Activated effector memory CD4-positive, alpha-beta T cell treated with anti-CD3 and anti-CD28 coated beads, Interleukin-2, amount 50 U/mL, for 16 hours (primary cell): ENCODE data around the gene CHRNA4.

Experiments used
- DNase-seq: peaks from one replicate; pipeline ENCODE4 v3.0.0-alpha.2; 2020

The CHRNA4 gene

GRCh38 chr20:63360850-63361518, at the start of gene CHRNA4:
Gene CHRNA4, minus strand, starts transcription at chr20:63361349. Its CDS starts 184 bp downstream, at chr20:63361165.
- DNase-seq, result no peak

GRCh38 chr20:63409834-63410435, 48.8 kb upstream of the CHRNA4 start:
- no peak for DNase-seq

- no peak for DNase-seq
Measured at GRCh38 chr20:63409066-63409833, 48.1 kb upstream of the CHRNA4 start.

GRCh38 chr20:63408684-63409046, 47.5 kb upstream of the CHRNA4 start:
- no peak for DNase-seq

GRCh38 chr20:63407928-63408683, 47.0 kb upstream of the CHRNA4 start:
- DNase-seq, result no peak

GRCh38 chr20:63406617-63407245, 45.6 kb upstream of the CHRNA4 start:
- DNase-seq, result no peak

GRCh38 chr20:63406011-63406410, 44.9 kb upstream of the CHRNA4 start:
- no peak for DNase-seq

- no peak for DNase-seq
Measured at GRCh38 chr20:63405102-63405730, 44.1 kb upstream of the CHRNA4 start.

GRCh38 chr20:63404129-63405085, 43.3 kb upstream of the CHRNA4 start:
- DNase-seq, result no peak

GRCh38 chr20:63403403-63404105, 42.4 kb upstream of the CHRNA4 start:
- no peak for DNase-seq

- no peak for DNase-seq
Measured at GRCh38 chr20:63402860-63403220, 41.7 kb upstream of the CHRNA4 start.

- no peak for DNase-seq
Measured at GRCh38 chr20:63402181-63402859, 41.2 kb upstream of the CHRNA4 start.

GRCh38 chr20:63401384-63402110, 40.4 kb upstream of the CHRNA4 start:
- DNase-seq, result no peak

GRCh38 chr20:63400486-63401210, 39.5 kb upstream of the CHRNA4 start:
- DNase-seq, result no peak

GRCh38 chr20:63399596-63400375, 38.6 kb upstream of the CHRNA4 start:
- no peak for DNase-seq

- DNase-seq, result no peak
Measured at GRCh38 chr20:63398744-63399514, 37.8 kb upstream of the CHRNA4 start.

GRCh38 chr20:63397946-63398450, 36.8 kb upstream of the CHRNA4 start:
- DNase-seq, result no peak
